Skeletal muscle tissue (tissue), 4 donors: Measurements from ENCODE around the gene CNTNAP2. TPM values are rescaled to one million over a fixed set of nuclear protein-coding genes. Genes with fewer than 3 reads are reported as not detected.

ENCODE experiments used
- H3K27ac ChIP-seq: one replicate; pipeline ENCODE4 v1.7.0; 2013; ENCODE audit warnings: mild to moderate bottlenecking, low read depth, low read length, inconsistent platforms
- H3K27me3 ChIP-seq, 3 donors: one replicate each; pipeline ENCODE4 v1.7.0; 2013; ENCODE audit warnings: low read length in 3 of 3; ENCODE audit not compliant: control insufficient read depth in 3 of 3, insufficient read depth in 3 of 3
- H3K36me3 ChIP-seq, 3 donors: one replicate each; pipeline ENCODE4 v1.7.0; 2013; ENCODE audit warnings: low read length in 3 of 3; ENCODE audit not compliant: control insufficient read depth in 3 of 3, insufficient read depth in 3 of 3
- H3K4me1 ChIP-seq, 3 donors: one replicate each; pipeline ENCODE4 v1.7.0; 2013; ENCODE audit warnings: low read length in 3 of 3, mild to moderate bottlenecking in 3 of 3; ENCODE audit not compliant: control insufficient read depth in 3 of 3, insufficient read depth in 3 of 3
- H3K4me3 ChIP-seq, 3 donors: one replicate each; pipeline ENCODE4 v1.7.0; 2013; ENCODE audit warnings: low read length in 3 of 3
- H3K9ac ChIP-seq, 3 donors: one replicate each; pipeline ENCODE4 v1.7.0; 2013; ENCODE audit warnings: low read length in 3 of 3, mild to moderate bottlenecking in 3 of 3, moderate library complexity in 2 of 3, low read depth in 1 of 3
- H3K9me3 ChIP-seq, 3 donors: one replicate each; pipeline ENCODE4 v1.7.0; 2013; ENCODE audit warnings: low read length in 3 of 3; ENCODE audit not compliant: control insufficient read depth in 3 of 3
- total RNA-seq: library from RNA; depleted of rRNA; stranded (reverse); fragments of >200 nt; gene quantifications from one replicate; pipeline ENCODE4 v1.2.3, GENCODE V29; 2014
- donor health status: Osteomylitis.

The CNTNAP2 gene
- total RNA-seq, 1 donor from 2014 or later = 14.1 TPM

- no peaks in the 10 kb centered on the region for H3K9me3 ChIP-seq
- no peak overlapping the region for H3K27ac ChIP-seq
- no peaks in the 10 kb centered on the region for H3K36me3 ChIP-seq
- H3K4me1 ChIP-seq = no peaks in the 10 kb centered on the region
- no peak overlapping the region for H3K4me3 ChIP-seq
- H3K27me3 ChIP-seq = no peaks in the 10 kb centered on the region
- H3K9ac ChIP-seq = no peak overlapping the region
Observed at GRCh38 chr7:146443102-146443501, 326.5 kb downstream of the CNTNAP2 start.

- Histone ChIP-seq H3K9me3 (peaks cover 0 to 4% (median 0%) of the 10 kb centered on the region in 3 donors), H3K9ac (no peak overlapping the region), H3K36me3 (no peaks in the 10 kb centered on the region), H3K27ac (no peak overlapping the region), H3K27me3 (no peaks in the 10 kb centered on the region), H3K4me1 (no peaks in the 10 kb centered on the region), H3K4me3 (no peak overlapping the region)
Observed at GRCh38 chr7:146449625-146450024, 333.0 kb downstream of the CNTNAP2 start.

- no peak overlapping the region for H3K27ac ChIP-seq
- no peaks in the 10 kb centered on the region for H3K36me3 ChIP-seq
- no peak overlapping the region for H3K4me3 ChIP-seq
- no peaks in the 10 kb centered on the region for H3K9me3 ChIP-seq
- H3K9ac ChIP-seq = no peak overlapping the region
- no peaks in the 10 kb centered on the region for H3K4me1 ChIP-seq
- H3K27me3 ChIP-seq = no peaks in the 10 kb centered on the region
Observed at GRCh38 chr7:146455091-146455655, 338.6 kb downstream of the CNTNAP2 start.

GRCh38 chr7:146479040-146479439, 362.4 kb downstream of the CNTNAP2 start:
- Histone ChIP-seq H3K27me3 (no peaks in the 10 kb centered on the region), H3K36me3 (no peaks in the 10 kb centered on the region), H3K9ac (no peak overlapping the region), H3K4me3 (no peak overlapping the region), H3K9me3 (no peaks in the 10 kb centered on the region), H3K4me1 (no peaks in the 10 kb centered on the region), H3K27ac (no peak overlapping the region)

- Histone ChIP-seq H3K36me3 (no peaks in the 10 kb centered on the region), H3K9ac (no peak overlapping the region), H3K27me3 (no peaks in the 10 kb centered on the region), H3K9me3 (no peaks in the 10 kb centered on the region), H3K27ac (no peak overlapping the region), H3K4me3 (no peak overlapping the region), H3K4me1 (no peaks in the 10 kb centered on the region)
Observed at GRCh38 chr7:146486519-146486918, 369.9 kb downstream of the CNTNAP2 start.

- Histone ChIP-seq H3K9me3 (no peaks in the 10 kb centered on the region), H3K36me3 (no peaks in the 10 kb centered on the region), H3K27me3 (no peaks in the 10 kb centered on the region), H3K27ac (no peak overlapping the region), H3K9ac (no peak overlapping the region), H3K4me1 (no peaks in the 10 kb centered on the region), H3K4me3 (no peak overlapping the region)
Observed at GRCh38 chr7:146492017-146492416, 375.4 kb downstream of the CNTNAP2 start.

DNA sequence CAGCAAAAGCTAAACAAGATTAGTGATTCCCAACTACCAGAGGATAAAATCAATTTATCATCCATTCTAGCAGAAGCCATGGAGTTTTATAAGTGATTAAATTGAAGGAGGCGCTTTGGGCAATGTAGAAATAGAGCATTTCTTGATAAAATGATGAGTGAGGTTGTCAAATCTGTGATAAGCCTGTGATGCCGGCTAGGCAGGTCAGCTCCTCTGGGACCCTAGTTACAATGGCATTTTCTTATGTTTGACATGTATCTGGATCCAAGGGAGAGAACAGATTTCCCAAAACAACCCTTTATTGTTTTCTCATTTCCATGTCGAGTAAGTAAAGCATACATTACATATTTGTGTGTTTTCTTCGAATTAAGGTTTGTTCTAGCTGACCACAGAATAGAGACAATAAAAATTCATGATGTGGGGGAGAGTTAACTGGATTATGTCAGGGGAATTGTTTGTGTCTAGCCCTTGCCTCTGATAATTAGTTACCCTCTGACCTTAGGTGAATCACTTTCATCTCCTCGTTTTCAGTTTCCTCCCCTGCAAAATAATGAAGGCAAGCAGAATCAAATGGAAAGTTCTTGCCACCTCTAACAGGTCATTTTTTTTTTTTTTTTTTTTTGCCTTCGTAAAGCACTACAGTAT, 378.5 kb downstream of the CNTNAP2 start:
- Histone ChIP-seq H3K4me3 (no peak overlapping the region), H3K9me3 (no peaks in the 10 kb centered on the region), H3K27me3 (no peaks in the 10 kb centered on the region), H3K4me1 (no peaks in the 10 kb centered on the region), H3K9ac (no peak overlapping the region), H3K36me3 (no peaks in the 10 kb centered on the region), H3K27ac (no peak overlapping the region)

DNA sequence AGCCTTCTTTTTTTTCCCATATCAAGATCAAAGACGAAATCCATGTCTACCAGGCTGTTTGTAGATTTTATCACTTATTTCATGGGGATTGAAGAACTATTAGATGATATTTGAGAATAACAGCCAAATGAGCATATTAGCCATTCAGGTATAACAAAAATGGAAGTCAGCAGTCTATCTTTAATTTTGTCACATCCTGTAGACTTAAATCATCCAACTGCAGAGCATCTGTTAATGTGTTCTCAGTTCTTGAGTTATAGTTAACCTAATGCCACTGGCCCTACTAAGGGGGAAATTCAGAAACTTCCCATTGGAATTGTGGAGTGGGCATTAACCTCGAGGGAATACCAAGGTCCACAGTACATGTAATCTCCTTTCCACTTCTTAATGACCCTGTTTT, 380.1 kb downstream of the CNTNAP2 start:
- no peaks in the 10 kb centered on the region for H3K9me3 ChIP-seq
- no peaks in the 10 kb centered on the region for H3K4me1 ChIP-seq
- H3K9ac ChIP-seq = no peak overlapping the region
- H3K36me3 ChIP-seq = no peaks in the 10 kb centered on the region
- H3K27ac ChIP-seq = no peak overlapping the region
- no peaks in the 10 kb centered on the region for H3K27me3 ChIP-seq
- H3K4me3 ChIP-seq = no peak overlapping the region

GRCh38 chr7:146499970-146500369, 383.4 kb downstream of the CNTNAP2 start:
- no peaks in the 10 kb centered on the region for H3K36me3 ChIP-seq
- no peaks in the 10 kb centered on the region for H3K4me1 ChIP-seq
- H3K4me3 ChIP-seq = no peak overlapping the region
- H3K27me3 ChIP-seq = no peaks in the 10 kb centered on the region
- no peak overlapping the region for H3K9ac ChIP-seq
- no peak overlapping the region for H3K27ac ChIP-seq
- H3K9me3 ChIP-seq = peaks cover 0 to 5% (median 0%) of the 10 kb centered on the region in 3 donors

- no peaks in the 10 kb centered on the region for H3K4me1 ChIP-seq
- no peak overlapping the region for H3K27ac ChIP-seq
- H3K36me3 ChIP-seq = no peaks in the 10 kb centered on the region
- H3K27me3 ChIP-seq = no peaks in the 10 kb centered on the region
- H3K4me3 ChIP-seq = no peak overlapping the region
- peaks cover 2 to 9% (median 3%) of the 10 kb centered on the region in 3 donors for H3K9me3 ChIP-seq
- H3K9ac ChIP-seq = no peak overlapping the region
Observed at GRCh38 chr7:146503844-146504243, 387.2 kb downstream of the CNTNAP2 start.
